Esophagus muscularis mucosa (tissue), 4 donors: Measurements from ENCODE around the gene DMC1.
"Not testable (repeated sequence)": the region's sequence is repeated elsewhere in the genome, so short reads cannot be mapped to it uniquely, and the experiment has no call there.

Source experiments
- EP300 ChIP-seq: sonication (generic); formaldehyde crosslinking; IDR thresholded peaks from one replicate; pipeline ENCODE4 v1.6.1; 2017; ENCODE audit warnings: antibody characterized with exemption
- POLR2A ChIP-seq: fragments of 450-650 bp; IDR thresholded peaks from one replicate; pipeline ENCODE4 v1.6.1; 2017; ENCODE audit warnings: antibody characterized with exemption, moderate library complexity, mild to moderate bottlenecking, low read depth
- TF ChIP-seq, protein P1 (sequence below), 3 experiments: fragments of 200-600 bp in 2 of 3; fragments of 450-650 bp in 1 of 3; sonication (generic) in 2 of 3; IDR thresholded peaks; one replicate each; pipeline ENCODE4 v1.5.1; 2017 to 2019; ENCODE audit warnings: antibody characterized with exemption in 3 of 3, mild to moderate bottlenecking in 2 of 3, moderate library complexity in 1 of 3

DNA sequence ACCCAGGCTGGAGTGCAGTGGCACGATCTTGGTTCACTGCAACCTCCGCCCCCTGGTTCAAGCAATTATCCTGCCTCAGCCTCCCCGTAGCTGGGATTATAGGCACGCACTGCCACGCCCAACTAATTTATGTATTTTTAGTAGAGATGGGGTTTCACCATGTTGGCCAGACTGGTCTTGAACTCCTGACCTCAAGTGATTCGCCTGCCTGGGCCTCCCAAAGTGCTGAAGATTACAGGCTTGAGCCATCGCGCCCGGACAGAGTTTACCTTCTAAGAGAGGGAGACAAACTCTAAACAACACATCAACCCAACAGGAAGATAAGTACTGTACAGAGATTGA lies 45.1 kb upstream of the DMC1 start:
- TF ChIP-seq, protein P1, sequence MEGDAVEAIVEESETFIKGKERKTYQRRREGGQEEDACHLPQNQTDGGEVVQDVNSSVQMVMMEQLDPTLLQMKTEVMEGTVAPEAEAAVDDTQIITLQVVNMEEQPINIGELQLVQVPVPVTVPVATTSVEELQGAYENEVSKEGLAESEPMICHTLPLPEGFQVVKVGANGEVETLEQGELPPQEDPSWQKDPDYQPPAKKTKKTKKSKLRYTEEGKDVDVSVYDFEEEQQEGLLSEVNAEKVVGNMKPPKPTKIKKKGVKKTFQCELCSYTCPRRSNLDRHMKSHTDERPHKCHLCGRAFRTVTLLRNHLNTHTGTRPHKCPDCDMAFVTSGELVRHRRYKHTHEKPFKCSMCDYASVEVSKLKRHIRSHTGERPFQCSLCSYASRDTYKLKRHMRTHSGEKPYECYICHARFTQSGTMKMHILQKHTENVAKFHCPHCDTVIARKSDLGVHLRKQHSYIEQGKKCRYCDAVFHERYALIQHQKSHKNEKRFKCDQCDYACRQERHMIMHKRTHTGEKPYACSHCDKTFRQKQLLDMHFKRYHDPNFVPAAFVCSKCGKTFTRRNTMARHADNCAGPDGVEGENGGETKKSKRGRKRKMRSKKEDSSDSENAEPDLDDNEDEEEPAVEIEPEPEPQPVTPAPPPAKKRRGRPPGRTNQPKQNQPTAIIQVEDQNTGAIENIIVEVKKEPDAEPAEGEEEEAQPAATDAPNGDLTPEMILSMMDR (IDR thresholded peaks at IDR 0.05), result not testable (repeated sequence)
- TF ChIP-seq EP300, POLR2A: not testable (repeated sequence)
